ENCODE data around the gene SLC38A5.
"Not testable (repeated sequence)": the region's sequence is repeated elsewhere in the genome, so short reads cannot be mapped to it uniquely, and the experiment has no call there.

SLC38A5 gene

GRCh38 chrX:48429606-48430005 is 40.5 kb downstream of the SLC38A5 start:
- not testable (repeated sequence) for H3K4me1 ChIP-seq (ENCODE audit: control insufficient read depth, insufficient read depth, low read length); H3K36me3 ChIP-seq (ENCODE audit: control insufficient read depth, insufficient read depth, low read length)

DNA sequence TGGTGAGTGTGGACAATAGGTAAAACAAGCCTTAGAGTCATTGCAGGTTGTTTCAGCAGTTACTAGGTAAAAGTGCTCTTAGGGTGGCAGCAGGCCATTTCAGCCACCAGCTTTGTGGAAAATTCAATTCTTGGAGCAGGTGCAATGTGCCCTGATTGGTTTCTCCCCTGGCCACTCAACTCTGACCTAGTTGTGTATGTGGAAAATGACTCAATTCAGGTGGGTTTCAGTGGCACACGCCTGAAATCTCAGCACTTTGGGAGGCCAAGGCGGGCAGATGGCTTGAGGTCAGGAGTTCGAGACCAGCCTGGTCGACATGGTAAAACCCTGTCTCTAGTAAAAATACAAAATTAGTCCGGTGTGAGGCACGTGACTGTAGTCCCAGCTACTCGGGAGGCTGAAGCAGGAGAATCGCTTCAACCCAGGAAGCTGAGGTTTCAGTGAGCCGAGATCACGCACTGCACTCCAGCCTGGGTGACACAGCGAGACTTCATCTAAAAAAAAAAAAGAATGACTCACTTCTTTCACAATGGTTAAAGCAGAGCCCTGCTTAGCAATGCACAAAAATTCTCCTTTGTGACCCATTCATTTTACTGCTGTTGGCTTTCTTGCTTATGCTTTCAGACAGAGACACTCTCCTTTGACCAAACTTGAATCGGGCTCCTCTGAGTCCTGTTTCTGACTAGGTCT is 42.9 kb downstream of the SLC38A5 start:
- not testable (repeated sequence) for H3K27me3 ChIP-seq (ENCODE audit: control insufficient read depth, insufficient read depth, low read length); H3K4me1 ChIP-seq (ENCODE audit: control insufficient read depth, insufficient read depth, low read length); H3K9ac ChIP-seq (ENCODE audit: low read depth, low read length); H3K4me3 ChIP-seq (ENCODE audit: low read depth, low read length); H3K36me3 ChIP-seq (ENCODE audit: control insufficient read depth, insufficient read depth, low read length); H3K9me3 ChIP-seq (ENCODE audit: control insufficient read depth, insufficient read depth, low read length)

More at GRCh38 chrX:48429606-48430005, 40.5 kb downstream of the SLC38A5 start:
- not testable (repeated sequence) for H3K27me3 ChIP-seq (ENCODE audit: control insufficient read depth, insufficient read depth, low read length); H3K9ac ChIP-seq (ENCODE audit: low read depth, low read length); H3K9me3 ChIP-seq (ENCODE audit: control insufficient read depth, insufficient read depth, low read length); H3K4me3 ChIP-seq (ENCODE audit: low read depth, low read length)

DNA sequence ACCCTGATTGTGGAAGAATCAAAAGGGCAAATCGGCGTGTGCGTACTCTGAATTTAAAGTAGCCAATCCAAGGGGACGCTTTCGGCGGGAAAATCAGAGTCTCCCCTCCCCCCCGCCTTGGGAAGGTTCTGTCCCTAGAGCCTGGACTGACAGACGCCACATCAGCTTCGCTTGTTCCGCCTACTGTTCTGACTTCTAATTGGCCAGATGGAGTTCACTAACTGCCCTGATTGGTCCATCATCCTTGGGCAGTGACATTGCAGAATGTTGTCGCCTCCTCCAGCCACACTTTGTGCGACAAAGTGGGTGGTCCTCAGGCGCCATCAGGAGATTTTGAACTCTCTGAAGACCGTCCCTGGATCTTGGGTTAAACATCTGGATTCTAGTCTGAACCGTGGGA is 58.2 kb downstream of the SLC38A5 start, which contains the start of gene SSX4B:
TSS of gene SSX4B (minus strand) at position 101 of the 400 bp plus-strand sequence. CDS start 588 bp downstream, outside the sequence.
- not testable (repeated sequence) for H3K9me3 ChIP-seq (ENCODE audit: control insufficient read depth, insufficient read depth, low read length); H3K4me1 ChIP-seq (ENCODE audit: control insufficient read depth, insufficient read depth, low read length); H3K4me3 ChIP-seq (ENCODE audit: low read depth, low read length); H3K27me3 ChIP-seq (ENCODE audit: control insufficient read depth, insufficient read depth, low read length); H3K9ac ChIP-seq (ENCODE audit: low read depth, low read length); H3K36me3 ChIP-seq (ENCODE audit: control insufficient read depth, insufficient read depth, low read length)
